GM11168 (cell line): Measurements from ENCODE around the gene COL4A5.
"Not testable (repeated sequence)": the region's sequence is repeated elsewhere in the genome, so short reads cannot be mapped to it uniquely, and the experiment has no call there.

ENCODE experiments used
- in situ Hi-C: fragments of 300-500 bp; cut with MboI; formaldehyde crosslinking; loops from one replicate; pipeline ENCODE4 v1.12.0; 2022; ENCODE audit warnings: low sequenced_read_pairs; ENCODE audit not compliant: unreplicated experiment

Gene COL4A5

DNA sequence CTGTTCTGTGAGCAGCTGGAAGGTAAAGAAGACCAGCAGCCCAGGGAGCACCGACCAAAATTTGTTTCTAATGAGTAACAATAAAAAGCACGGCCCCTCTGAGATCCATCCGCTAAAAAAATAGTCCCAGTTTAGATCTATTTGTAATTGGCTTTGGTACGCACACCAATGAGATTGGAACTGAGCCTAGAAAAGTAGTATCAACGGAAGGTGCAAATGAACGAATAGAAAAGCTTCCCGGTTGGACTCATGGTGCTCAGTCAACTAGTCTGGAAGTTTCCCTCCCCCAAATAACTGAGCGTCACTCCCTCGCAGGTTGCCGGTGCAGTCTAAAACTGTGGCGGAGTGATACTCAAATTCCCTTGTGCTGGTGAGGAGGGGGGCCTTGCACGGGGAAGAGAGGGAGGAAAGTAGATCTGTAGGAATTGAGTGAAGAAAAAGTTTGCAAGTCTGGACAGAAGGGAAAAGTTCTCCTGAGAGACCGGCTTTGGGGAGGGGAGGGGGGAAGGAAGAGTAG lies at the start of gene COL4A5:
TSS of gene COL4A5 (plus strand) at position 413 of the 517 bp plus-strand sequence. CDS start 288 bp downstream, outside the sequence.
- in situ Hi-C loops: no loop called here

- in situ Hi-C loops: not testable (repeated sequence)
These were observed 48.5 kb upstream of the COL4A5 start for GRCh38 chrX:108390976-108391717.

DNA sequence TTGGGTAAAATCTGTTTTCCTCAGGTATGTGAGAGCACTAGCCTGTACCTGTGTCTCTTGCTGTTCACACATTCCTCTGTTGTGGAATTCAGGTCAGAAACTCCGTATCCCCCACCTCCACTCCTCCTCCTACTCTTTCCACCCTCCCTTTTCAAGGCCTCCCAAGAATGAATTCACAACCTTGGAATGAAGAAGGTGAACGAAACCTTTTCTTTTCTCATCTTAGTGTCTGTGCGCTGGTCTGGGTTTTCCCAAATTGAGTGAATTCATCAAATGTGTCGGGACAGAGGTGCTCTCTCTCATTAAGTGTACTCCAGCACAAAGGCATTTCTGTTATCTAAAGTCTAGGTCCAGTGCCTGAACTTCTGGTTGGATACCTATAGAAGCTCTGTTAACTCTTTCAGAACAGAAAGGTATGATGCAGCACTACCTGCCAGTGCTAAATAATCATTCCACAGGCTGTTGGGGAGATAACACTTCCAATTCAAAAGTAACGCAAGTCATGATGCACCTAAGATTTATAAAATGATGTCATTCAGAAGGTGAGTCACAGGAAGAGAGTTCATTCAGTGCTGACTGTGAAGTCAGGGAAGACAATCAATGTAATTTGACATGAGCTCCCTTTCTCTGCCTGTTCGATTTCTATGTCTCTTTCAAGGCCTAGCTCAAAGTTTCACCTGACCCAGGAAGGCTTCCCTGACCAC lies 43.3 kb upstream of the COL4A5 start:
- in situ Hi-C loops: no loop called here

DNA sequence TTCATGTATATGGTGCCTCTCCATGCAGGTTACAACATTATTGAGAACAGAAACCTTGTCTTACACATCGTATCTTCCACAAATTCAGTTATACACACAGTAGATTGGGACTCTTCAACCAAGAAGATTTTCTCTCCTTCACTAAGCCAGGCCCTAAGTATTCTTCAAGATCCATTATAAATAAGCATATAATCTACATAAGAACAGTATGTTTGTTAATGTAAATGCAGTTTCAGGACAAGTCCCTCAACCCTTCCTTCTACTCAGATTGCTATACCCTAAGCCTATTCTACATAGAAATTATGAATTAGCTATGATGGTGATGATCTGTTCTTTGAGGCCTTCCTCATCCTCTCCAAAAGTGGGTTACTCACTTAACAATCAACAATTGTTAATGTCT lies 42.7 kb upstream of the COL4A5 start:
- in situ Hi-C loops: no loop called here

DNA sequence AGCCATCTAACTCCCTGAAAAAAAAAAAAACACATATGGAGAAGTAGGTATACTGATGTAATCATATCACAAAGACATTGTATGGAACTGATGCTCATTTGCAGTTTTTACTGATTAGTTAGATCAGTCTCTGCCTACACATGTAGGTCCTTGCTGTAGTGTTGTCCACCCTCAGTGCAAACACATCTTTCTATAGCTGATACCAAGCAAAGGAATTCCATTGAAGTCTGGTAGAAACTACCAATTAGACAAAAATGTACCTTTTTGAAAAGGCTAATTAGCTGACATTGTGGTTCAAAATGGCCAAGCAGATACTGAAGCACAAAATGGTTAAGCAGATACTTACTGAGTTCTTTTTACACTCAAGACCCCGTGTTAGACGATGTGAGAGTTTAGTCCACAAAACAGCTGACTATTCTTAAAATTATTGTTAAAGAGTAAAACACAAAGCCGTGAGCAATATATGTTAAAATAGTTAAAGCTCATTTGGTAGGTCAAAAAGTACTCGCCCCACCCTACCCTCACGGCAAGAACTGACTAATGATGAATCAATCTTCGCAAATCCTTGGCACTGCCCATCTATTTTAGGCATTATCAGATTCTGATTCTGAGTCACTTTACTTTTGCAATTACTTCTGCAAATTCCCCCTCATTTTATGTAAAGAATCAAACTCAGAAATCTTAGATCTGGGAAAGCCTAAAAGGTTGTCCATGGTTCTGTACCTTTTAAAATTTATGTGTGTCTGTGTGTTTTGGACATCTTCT lies 41.8 kb upstream of the COL4A5 start:
- in situ Hi-C loops: no loop called here

DNA sequence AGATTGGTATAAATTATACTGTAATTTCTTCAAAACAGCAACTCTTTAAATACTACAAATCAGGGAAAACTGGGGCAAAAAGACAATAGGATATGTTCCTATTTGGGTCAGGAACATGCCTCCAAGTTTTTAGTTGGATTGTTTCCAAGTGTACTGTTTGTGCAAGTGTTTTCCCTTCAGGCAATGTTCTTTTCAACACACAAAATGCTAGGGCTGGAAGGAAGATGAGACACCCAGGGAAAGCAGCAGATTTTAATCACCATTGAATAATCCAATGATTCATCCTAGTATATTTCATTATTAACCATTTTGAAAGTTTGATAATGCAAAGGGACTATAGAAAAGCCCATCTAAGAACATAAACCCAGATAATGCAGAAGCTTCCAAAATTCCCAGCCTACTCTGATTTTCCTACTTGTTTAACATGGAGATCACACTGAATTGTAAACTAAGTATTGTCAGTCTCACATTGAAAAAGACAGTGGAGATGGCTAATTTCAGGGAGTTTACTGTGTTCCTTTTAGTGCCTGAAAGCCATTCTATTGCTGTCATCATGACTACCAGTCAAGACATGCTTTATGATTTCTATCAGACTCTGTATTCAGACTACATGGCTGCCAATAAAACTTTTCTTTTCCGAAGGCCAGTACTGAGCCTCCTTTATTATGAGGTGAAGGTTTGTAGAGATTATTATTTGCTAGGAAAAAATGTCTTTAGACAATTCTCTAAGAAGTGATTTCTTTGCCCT lies 40.0 kb upstream of the COL4A5 start:
- in situ Hi-C loops: no loop called here

GRCh38 chrX:108412783-108413182 lies 26.9 kb upstream of the COL4A5 start:
- in situ Hi-C loops: no loop called here

DNA sequence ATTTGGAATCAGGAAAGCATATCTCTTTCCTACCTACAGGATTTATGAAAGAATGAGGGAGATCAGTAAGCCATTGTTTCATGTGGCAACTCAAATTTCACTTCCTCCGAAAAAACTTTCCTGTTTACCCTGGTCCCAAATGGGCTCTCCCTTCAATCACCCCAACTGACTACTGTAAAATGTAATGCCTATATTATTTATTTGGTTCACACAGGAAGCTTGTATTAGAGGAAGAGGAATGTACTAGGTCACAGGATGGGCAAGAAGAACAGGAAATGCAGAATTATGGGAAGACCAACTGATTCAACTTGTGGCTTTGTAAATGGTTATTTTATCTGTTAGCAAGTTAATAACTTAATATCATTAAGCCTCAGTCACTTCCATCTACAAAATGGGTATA lies 24.5 kb upstream of the COL4A5 start:
- in situ Hi-C loops: no loop called here

DNA sequence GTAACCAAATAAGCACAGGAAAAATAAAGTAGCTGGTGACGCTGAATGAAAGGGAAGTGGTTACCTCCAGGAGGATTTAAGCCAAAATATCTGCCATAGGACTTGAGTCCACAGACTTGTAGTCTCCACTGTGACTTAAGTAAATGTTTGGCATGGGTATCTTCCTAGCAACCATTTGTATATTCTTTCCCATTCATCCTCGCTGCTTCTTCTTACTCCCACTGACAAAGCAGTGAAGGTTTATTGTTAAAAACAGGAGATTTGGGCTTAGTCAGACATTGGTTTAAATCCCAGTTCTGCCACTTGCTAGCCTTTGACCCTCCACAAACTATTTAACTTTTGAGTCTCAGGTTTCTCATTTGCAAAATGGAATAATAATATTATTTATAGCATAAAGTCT lies 23.7 kb upstream of the COL4A5 start:
- in situ Hi-C loops: no loop called here

GRCh38 chrX:108417257-108417656 lies 22.4 kb upstream of the COL4A5 start:
- in situ Hi-C loops: no loop called here

DNA sequence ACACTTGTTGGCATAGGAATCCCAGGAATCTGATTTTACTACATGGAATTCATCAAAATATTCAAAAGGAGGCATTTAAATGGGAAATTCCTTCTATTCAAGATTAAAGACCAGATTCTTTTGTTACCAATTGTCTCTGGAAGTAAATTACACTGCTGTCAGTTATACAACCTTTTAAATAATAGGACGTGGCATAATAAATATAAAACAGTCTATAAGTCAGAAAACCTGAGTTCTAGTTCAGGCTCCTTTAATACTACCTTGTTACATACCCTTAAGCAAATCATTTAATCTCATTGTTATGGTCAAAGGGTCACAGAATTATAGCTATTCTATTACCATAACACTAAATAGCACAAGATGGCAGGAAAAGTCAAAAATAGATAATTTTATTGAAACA lies 20.2 kb upstream of the COL4A5 start:
- in situ Hi-C loops: no loop called here

DNA sequence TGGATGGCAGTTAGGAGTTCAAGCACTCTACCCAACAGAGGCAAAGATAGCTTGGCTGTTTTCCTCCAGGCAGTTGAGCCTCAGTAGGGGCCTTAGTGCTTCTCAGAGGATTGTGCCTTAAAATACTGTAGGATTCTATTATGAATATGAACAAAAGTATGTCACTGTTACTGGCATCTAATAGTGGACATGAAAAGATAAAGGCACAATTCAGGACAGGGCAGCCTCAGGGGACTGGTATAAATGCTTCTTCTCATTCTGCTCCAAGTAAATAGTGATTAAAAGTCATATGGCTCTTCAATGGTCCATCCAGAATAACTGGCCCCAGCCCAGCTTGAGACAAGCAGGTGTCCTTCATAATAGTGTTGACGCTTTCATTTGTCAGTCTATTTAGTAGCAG lies 19.2 kb upstream of the COL4A5 start:
- in situ Hi-C loops: no loop called here

- in situ Hi-C loops: no loop called here
These were observed 13.4 kb upstream of the COL4A5 start for GRCh38 chrX:108426262-108426661.

DNA sequence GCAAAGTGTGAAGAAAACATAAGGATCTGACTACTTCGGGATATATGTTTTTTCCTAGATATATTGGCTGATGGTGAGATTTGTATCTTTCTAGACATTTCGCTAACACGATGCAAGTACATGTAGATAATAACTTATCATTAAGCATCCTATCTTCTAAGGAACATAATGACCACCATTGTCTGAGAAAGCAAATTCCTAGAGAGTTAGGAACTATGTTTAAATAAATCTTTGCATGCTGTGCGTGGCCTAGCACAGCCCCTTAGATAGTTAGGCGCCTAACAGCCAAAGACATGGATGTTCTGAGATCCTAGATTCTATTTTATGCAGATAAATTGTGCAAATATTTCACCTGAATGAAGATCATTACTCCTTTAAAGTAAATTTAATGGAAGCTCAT lies 4.4 kb upstream of the COL4A5 start:
- in situ Hi-C loops: no loop called here

DNA sequence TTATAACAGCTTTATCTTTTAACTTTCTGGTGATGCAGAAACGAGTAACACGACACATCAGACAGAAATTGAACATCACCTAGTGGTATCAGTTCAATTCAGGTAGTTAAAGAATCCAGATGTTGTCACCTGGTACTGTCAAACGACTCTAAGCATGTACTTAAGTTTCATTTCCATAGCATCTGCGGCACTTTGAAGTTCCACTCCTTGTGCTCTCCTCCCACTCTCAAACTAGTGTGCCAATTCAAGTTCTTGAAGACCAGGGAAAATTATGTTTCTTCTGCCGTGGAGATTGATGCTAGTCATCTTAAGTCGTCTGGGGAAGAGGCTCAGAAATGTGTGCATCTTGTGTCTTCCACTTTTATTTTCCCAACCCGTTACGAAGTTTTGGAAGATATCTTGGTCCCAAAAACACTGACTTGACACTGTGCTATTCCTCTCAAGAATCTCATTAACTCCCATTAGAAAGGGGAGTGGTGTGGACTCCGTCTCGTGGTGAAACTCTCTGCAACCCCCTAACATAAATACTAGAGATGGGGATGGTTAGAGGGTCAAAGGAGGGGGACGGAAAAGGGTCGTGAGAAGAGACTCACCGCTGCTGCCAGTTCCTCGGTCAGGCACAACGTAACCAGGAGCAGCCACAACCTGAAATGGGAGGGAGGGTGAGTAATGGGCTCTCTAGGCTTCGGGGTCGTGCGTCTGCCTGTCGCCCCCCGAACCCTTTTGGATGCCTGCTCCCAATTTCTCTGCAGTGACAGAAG lies 2.1 kb upstream of the COL4A5 start:
- in situ Hi-C loops: no loop called here

DNA sequence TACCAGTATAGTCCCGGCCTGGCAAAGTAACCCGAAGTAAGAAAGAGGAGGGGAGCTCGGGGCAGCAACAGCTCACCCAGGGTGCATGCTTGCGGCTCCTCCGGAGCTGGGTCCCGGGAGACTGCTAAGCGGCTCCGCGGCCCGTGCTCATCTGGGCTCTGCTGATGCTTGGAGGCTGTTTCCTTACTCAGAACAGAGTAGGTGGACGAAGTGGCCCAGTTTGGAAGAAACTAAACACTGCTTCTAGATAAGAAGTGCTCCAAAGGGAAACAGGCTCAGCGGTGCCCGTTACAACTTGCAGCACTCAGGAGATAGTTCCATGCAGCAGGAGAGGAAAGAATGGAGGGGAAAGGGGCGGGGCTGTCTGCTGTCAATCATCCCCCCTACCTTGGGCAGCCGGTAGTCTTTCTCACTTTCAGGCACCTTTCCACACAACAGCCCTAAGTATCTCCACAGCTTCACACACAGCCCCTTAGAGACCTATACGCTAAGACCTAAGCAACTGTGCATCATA lies 1.5 kb upstream of the COL4A5 start, which contains the start of gene COL4A6:
TSS of gene COL4A6 (minus strand) at position 313 of the 514 bp plus-strand sequence. CDS start at position 87, 226 bp downstream.
- in situ Hi-C loops: no loop called here

DNA sequence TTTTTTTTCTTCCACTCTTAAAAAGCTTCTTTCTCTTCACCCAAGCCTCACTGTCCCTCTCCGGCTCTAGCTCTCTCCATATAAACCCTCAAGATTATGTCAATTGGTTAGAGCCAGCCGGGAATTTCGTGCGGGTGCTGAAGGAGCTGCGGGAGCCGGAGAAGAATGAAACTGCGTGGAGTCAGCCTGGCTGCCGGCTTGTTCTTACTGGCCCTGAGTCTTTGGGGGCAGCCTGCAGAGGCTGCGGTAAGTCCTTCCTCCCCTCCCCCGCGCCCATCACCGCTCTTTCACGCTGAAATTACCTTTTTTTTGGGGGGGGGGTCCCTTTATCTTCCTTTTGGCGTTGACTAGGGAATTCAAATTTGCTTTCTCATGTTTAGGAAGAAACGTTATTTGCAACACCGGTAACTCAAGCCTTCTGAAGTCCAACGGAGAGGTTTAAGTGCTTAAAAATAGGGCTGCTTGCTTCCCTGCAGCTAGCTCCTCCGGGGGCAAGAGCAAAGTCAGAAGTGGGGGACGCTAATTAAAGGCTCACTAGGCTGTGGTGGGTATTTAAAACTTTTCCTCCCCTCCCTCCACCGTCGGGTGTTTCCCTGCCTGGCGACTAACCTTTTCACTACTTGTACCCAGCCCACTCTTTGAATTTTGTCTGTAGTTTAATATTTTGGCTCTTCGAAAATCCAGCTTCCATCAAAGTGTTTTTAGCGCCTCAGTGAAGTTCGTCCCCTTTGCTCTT lies 491 bp downstream of the COL4A5 start:
- in situ Hi-C loops: no loop called here

DNA sequence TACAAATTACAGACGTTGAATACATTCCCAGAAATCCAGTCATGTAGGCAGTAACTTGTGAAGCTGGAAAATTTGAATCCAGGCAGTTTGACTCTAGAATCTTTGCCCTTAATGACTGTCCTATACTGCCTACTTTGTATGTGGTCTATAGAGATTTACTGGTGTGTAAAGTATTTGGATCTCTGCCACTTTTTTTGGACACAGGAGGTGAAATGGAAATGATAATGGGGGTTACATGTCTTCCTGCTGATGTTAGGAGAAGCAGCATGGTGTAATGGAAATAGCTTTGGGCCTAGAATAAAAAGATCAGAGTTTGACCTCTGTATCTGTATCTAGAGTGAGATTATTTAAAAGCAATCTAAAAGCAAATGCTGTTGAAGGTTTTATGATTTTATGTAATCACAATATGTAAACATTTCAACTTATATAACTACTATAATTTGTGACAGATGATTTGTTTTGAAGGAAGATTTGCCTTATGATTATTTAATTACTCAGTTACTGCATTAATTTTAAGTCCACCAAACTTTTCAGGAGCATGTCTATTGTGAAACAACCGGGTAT lies 3.3 kb downstream of the COL4A5 start:
- in situ Hi-C loops: no loop called here
